GM12878 (cell line): ENCODE measurements around the gene CPS1. TPM values are rescaled to one million over a fixed set of nuclear protein-coding genes. Genes with fewer than 3 reads are reported as not detected.

Experiments
- ATAC-seq: fragments of 200-7000 bp; cut with Tn5 transposase; 3 replicates; pipeline ENCODE4 v1.9.1; 2020; ENCODE audit warnings: mild to moderate bottlenecking, moderate library complexity
- BruUV-seq: library from RNA; stranded (reverse); fragments of 400-500 nt; replicated peaks from 2 replicates; lab custom pipeline; 2021; lab: Mats Ljungman, UMichigan
- CTCF ChIA-PET: fragments of 300-600 bp; sonication (Branson Sonifier 250); formaldehyde crosslinking; extraction: SDS; loops from one replicate; lab custom pipeline; 2021; ENCODE audit warnings: inconsistent platforms; lab: Yijun Ruan, JAX
- POLR2A ChIA-PET: fragments of 350-600 bp; formaldehyde crosslinking; extraction: SDS; loops from one replicate; lab custom pipeline; 2021; ENCODE audit warnings: inconsistent platforms; lab: Charles Lee
- RAD21 ChIA-PET: fragments of 300-600 bp; sonication (Branson Sonifier 250); formaldehyde crosslinking; loops from one replicate; lab custom pipeline; 2023; ENCODE audit warnings: antibody characterized with exemption; ENCODE audit not compliant: unreplicated experiment; lab: Charles Lee
- SMC1A ChIA-PET: fragments of 300-600 bp; sonication (Branson Sonifier 250); formaldehyde crosslinking; loops from one replicate; lab custom pipeline; 2023; ENCODE audit not compliant: unreplicated experiment, uncharacterized antibody; lab: Charles Lee
- DNase-seq: peaks from one replicate; pipeline ENCODE4 v3.0.0-alpha.2; 2011; ENCODE audit warnings: low read depth, low spot score
- FAIRE-seq: peaks from 3 replicates; lab custom pipeline; 2011; peaks lifted over from hg19 to GRCh38; lab: Jason Lieb, UNC
- H2AFZ ChIP-seq: 2 replicates; pipeline ENCODE4 v1.6.0; 2011; ENCODE audit warnings: low read depth, low read length, control low read depth; ENCODE audit not compliant: control insufficient read depth
- H3K27ac ChIP-seq: 2 replicates; pipeline ENCODE4 v1.5.1; 2011; ENCODE audit warnings: control low read depth; ENCODE audit not compliant: control insufficient read depth, insufficient read depth
- H3K27me3 ChIP-seq, 2 experiments: replicated peaks in 1 of 2; 2 replicates each; pipeline versions ENCODE4 v1.6.0 to v1.6.1; 2011; ENCODE audit warnings: low read length in 1 of 2; ENCODE audit not compliant: control insufficient read depth in 2 of 2, insufficient read depth in 2 of 2
- H3K36me3 ChIP-seq, 2 experiments: 2 replicates each; pipeline ENCODE4 v1.5.1; 2011; ENCODE audit warnings: low read length in 1 of 2; ENCODE audit not compliant: control insufficient read depth in 2 of 2, insufficient read depth in 2 of 2
- H3K4me1 ChIP-seq: 2 replicates; pipeline ENCODE4 v1.6.1; 2011; ENCODE audit warnings: mild to moderate bottlenecking, low read length, moderate library complexity, mixed read lengths; ENCODE audit not compliant: control insufficient read depth, insufficient read depth
- H3K4me2 ChIP-seq: 2 replicates; pipeline ENCODE4 v1.6.0; 2011; ENCODE audit warnings: control low read depth; ENCODE audit not compliant: control insufficient read depth, insufficient read depth
- H3K4me3 ChIP-seq: fragments of 200-600 bp; sonication (generic); 2 replicates; pipeline ENCODE4 v1.5.1; 2016
- H3K79me2 ChIP-seq: 2 replicates; pipeline ENCODE4 v1.6.0; 2011; ENCODE audit warnings: low read length; ENCODE audit not compliant: control insufficient read depth, insufficient read depth
- H3K9ac ChIP-seq: 2 replicates; pipeline ENCODE4 v1.8.0; 2011; ENCODE audit warnings: low read length, control low read depth, mixed read lengths; ENCODE audit not compliant: control insufficient read depth, insufficient read depth
- H3K9me3 ChIP-seq: replicated peaks from 3 replicates; pipeline ENCODE4 v1.5.1; 2011; ENCODE audit warnings: mild to moderate bottlenecking, low read length; ENCODE audit not compliant: control insufficient read depth, insufficient read depth
- H4K20me1 ChIP-seq: 2 replicates; pipeline ENCODE4 v1.6.0; 2011; ENCODE audit not compliant: control insufficient read depth, insufficient read depth
- CHD2 ChIP-seq: IDR thresholded peaks from 2 replicates; pipeline ENCODE4 v1.6.1; 2011; ENCODE audit warnings: low read depth, low read length, improper control_type of control experiment, borderline replicate concordance
- EED ChIP-seq: sonication (generic); IDR thresholded peaks from 2 replicates; pipeline ENCODE4 v1.6.1; 2016; ENCODE audit warnings: antibody characterized with exemption, low read depth
- MYC ChIP-seq: IDR thresholded peaks from 2 replicates; pipeline ENCODE4 v1.6.1; 2011; ENCODE audit warnings: mild to moderate bottlenecking, low read length, moderate library complexity, inconsistent platforms; ENCODE audit not compliant: insufficient read depth, insufficient replicate concordance, insufficient read length, severe bottlenecking
- RCOR1 ChIP-seq: conservative IDR thresholded peaks from 2 replicates; pipeline ENCODE4 v1.6.1; 2012; ENCODE audit warnings: low read depth, low read length, improper control_type of control experiment
- SMAD5 ChIP-seq: IDR thresholded peaks from 2 replicates; pipeline ENCODE4 v1.6.1; 2016; ENCODE audit warnings: antibody characterized with exemption, low read depth
- TARDBP ChIP-seq: IDR thresholded peaks from 2 replicates; pipeline ENCODE4 v1.6.1; 2016; ENCODE audit warnings: borderline replicate concordance
- YBX1 ChIP-seq: fragments of 450-650 bp; IDR thresholded peaks from 2 replicates; pipeline ENCODE4 v1.6.1; 2016; ENCODE audit warnings: antibody characterized with exemption
- YY1 ChIP-seq: IDR thresholded peaks from 2 replicates; pipeline ENCODE4 v1.6.1; 2011; ENCODE audit warnings: low read depth, mild to moderate bottlenecking, low read length
- ZNF622 ChIP-seq: fragments of 450-650 bp; IDR thresholded peaks from 2 replicates; pipeline ENCODE4 v1.6.1; 2017; ENCODE audit warnings: mild to moderate bottlenecking, inconsistent platforms
- WGBS: methylation state at CpG from one replicate; pipeline ENCODE4 v1.1.6; 2016; ENCODE audit warnings: low lambda C conversion rate; ENCODE audit not compliant: insufficient replicate concordance, insufficient coverage; ENCODE audit errors: missing lambda C conversion rate; 5-methylcytosine and 5-hydroxymethylcytosine counted together
- in situ Hi-C: fragments of 300-500 bp; cut with MboI; formaldehyde crosslinking; loops from 9 replicates; pipeline ENCODE4 v1.14.3; 2018; ENCODE audit warnings: mixed read lengths
- intact Hi-C: fragments of 100-400 bp; cut with micrococcal nuclease; formaldehyde crosslinking; loops from one replicate; pipeline ENCODE4 v1.14.2; 2022; ENCODE audit not compliant: unreplicated experiment
- polyA plus RNA-seq, 11 experiments: library from polyadenylated mRNA; depleted of rRNA in 4 of 11; unstranded in 6 of 11; stranded (reverse) in 5 of 11; fragments of >200 nt; fragmentation: Nextera tagmentation in 4 of 11; fragmentation: Illumina TruSeq in 1 of 11; extraction: Ambion mirVana in 4 of 11; extraction: Trizol in 1 of 11; gene quantifications; 1 replicate in 1 of 11; 2 replicates in 10 of 11; pipeline versions ENCODE4 v1.2.1 to v1.2.3, GENCODE V29; 2011 to 2016; ENCODE audit warnings: inconsistent platforms in 2 of 11, missing spikeins in 2 of 11, low read depth in 1 of 11
- total RNA-seq, 4 experiments: library from RNA; depleted of rRNA in 3 of 4; stranded (reverse); fragments of >200 nt in 3 of 4; fragmentation: Illumina TruSeq in 1 of 4; extraction: Trizol in 1 of 4; gene quantifications; 2 replicates each; pipeline versions ENCODE4 v1.2.1 to v1.2.3, GENCODE V29; 2013 to 2021

The CPS1 gene
- total and polyA plus RNA-seq, 10 of the 15 experiments (the other 5 are each of a cell fraction or from before 2014, with no cell fraction given) = 0.20 to 4.6 (median 0.55) TPM

DNA sequence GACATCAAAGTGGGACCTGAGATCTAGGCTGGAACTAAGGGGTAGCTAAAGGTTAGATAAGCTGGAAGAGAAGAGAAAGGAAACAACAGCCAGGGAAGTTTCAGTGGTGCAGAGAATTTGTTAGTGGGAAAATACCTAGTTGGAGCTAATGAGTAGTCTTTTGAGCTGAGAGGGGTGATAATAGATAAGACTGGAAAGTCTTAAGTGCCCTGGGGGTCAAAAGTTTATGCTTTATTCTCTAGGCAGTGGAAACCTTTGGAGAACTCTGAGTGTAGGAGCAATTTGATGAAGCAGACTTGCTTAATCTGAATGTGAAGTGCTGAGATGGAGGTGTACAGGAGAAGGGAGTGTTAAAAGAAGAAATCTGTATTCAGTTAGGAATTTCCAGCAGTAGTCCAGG lies 90.8 kb downstream of the CPS1 start (continued):
- TF ChIP-seq MYC (no peak), EED (no peak), TARDBP (no peak), RCOR1 (no peak), SMAD5 (no peak), YY1 (no peak)

DNA sequence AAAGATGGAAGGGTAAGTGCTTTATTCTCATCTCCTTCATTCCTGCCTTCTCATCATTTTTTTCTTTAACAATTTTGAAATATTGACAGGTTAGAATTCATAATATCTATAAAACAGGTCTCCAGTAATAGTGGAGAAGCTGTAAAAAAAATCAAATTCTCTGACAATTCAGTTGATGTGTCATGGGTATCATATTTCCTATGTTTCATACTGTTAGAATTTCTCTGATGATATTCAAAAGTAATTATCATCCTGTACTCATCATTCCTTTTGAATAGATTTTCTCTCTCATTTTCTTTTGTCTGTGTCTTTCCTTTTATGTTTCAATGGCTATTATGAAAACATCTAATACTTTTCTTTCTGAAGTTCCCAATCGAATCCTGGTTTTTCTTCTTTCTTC lies 97.7 kb downstream of the CPS1 start:
- ChIA-PET SMC1A (no interaction called here), POLR2A (no interaction called here)
- Histone ChIP-seq H3K4me2 (no peak overlapping the region), H2AFZ (no peak overlapping the region), H3K27me3 (no peaks in the 10 kb centered on the region), H3K9ac (no peak overlapping the region), H4K20me1 (no peaks in the 10 kb centered on the region), H3K9me3 (no peaks in the 10 kb centered on the region)
- BruUV-seq = no TSS peak
- 0% methylated on average over 1 of the region's 1 CpG for WGBS
- no peak for DNase-seq
- TF ChIP-seq ZNF622 = no peak
- no peak for TF ChIP-seq YBX1
- TF ChIP-seq CHD2 = no peak
- TF ChIP-seq, all 136 proteins: peak for 0
- Histone ChIP-seq H3K36me3 (no peaks in the 10 kb centered on the region), H3K79me2 (no peaks in the 10 kb centered on the region), H3K4me3 (no peak overlapping the region), H3K27ac (no peak overlapping the region), H3K4me1 (no peaks in the 10 kb centered on the region)
- intact Hi-C loops (no loop called here), in situ Hi-C loops (no loop called here)
- CTCF ChIA-PET = no interaction called here
- ATAC-seq (no peak), FAIRE-seq (no peak)
- RAD21 ChIA-PET = no interaction called here
